Measurements from ENCODE around the gene SORCS2.
A peak's percentile ranks its signal among the peaks of the same experiment; 100 is the strongest.

SORCS2 gene

DNA sequence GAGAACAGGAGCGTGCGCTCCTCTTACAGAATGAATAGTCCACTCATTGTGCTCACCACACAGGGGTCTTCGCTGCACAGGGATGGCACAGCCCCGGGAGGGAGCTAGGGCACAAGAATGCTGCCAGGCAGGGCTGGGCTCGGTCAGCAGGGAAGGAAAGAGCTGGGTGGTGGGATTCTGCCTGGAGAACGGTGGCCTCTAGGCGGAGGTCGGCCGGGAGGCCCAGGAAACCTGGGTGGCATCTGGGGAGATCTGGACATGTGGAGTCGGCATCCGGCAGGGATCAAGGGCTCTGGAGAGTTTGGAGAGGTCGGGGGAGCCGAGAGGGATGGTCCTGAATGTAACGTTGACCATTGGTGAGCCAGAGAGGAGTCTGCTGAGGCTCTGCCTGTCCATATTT, 288.9 kb downstream of the SORCS2 start:
- H4K91ac ChIP-seq (ENCODE audit: low read length), result no peak overlapping the region
- no peak overlapping the region for H3K9ac ChIP-seq (ENCODE audit: low read length)
- H3K14ac ChIP-seq (ENCODE audit: low read length in 2 of 2), result no peak overlapping the region
- H2BK5ac ChIP-seq (ENCODE audit: low read depth, low read length, poor library complexity, severe bottlenecking), result no peak overlapping the region
- no peak overlapping the region for H3K18ac ChIP-seq (ENCODE audit: low read depth in 1 of 2, low read length in 2 of 2)
- no peak overlapping the region for H2BK15ac ChIP-seq (ENCODE audit: low read depth, poor library complexity, severe bottlenecking)
- H4K8ac ChIP-seq (ENCODE audit: low read length), result no peak overlapping the region
- H3K9me3 ChIP-seq (ENCODE audit: control insufficient read depth, low read length), result no peaks in the 10 kb centered on the region
- H3K27ac ChIP-seq (ENCODE audit: low read length, poor library complexity, severe bottlenecking), result no peak overlapping the region
- no peaks in the 10 kb centered on the region for H3K4me1 ChIP-seq (ENCODE audit: control insufficient read depth, insufficient read depth, low read depth, low read length)
- WGBS, result 91% methylated on average over 13 of the region's 14 CpGs
- no peak overlapping the region for H3K4me3 ChIP-seq (ENCODE audit: insufficient read depth in 1 of 2, low read depth in 1 of 2, low read length in 2 of 2)
- H2BK120ac ChIP-seq (ENCODE audit: low read depth, low read length), result no peak overlapping the region
- peaks cover 0 to 21% of the 10 kb centered on the region in 2 experiments for H3K27me3 ChIP-seq (ENCODE audit: control insufficient read depth in 1 of 2, insufficient read depth in 1 of 2, low read length in 2 of 2)
- H2BK12ac ChIP-seq (ENCODE audit: low read length in 2 of 2), result no peak overlapping the region
- H3K36me3 ChIP-seq (ENCODE audit: control insufficient read depth in 1 of 2, insufficient read depth in 2 of 2, low read depth in 1 of 2, low read length in 2 of 2), result peaks cover 0 to 4% of the 10 kb centered on the region in 2 experiments
- DNase-seq, result no peak
- no peaks in the 10 kb centered on the region for H3K79me1 ChIP-seq (replicated peaks; ENCODE audit: low read length, poor library complexity, severe bottlenecking)
- H3K4ac ChIP-seq (ENCODE audit: low read depth in 1 of 2, low read length in 2 of 2), result no peak overlapping the region
- no peak overlapping the region for H3K4me2 ChIP-seq (ENCODE audit: low read length, poor library complexity, severe bottlenecking)
- no peak overlapping the region for H2AK5ac ChIP-seq (ENCODE audit: low read length, severe bottlenecking)
- H2AFZ ChIP-seq (ENCODE audit: low read depth, low read length), result no peak overlapping the region
- H3K23ac ChIP-seq (ENCODE audit: low read length in 2 of 2), result no peak overlapping the region

- H3K4me2 ChIP-seq (ENCODE audit: low read length, poor library complexity, severe bottlenecking), result no peak overlapping the region
- H3K79me1 ChIP-seq (replicated peaks; ENCODE audit: low read length, poor library complexity, severe bottlenecking), result no peaks in the 10 kb centered on the region
- H3K4me3 ChIP-seq (ENCODE audit: insufficient read depth in 1 of 2, low read depth in 1 of 2, low read length in 2 of 2), result peak overlapping the region in 1 of 2 experiments; percentile 21
- H3K18ac ChIP-seq (ENCODE audit: low read depth in 1 of 2, low read length in 2 of 2), result no peak overlapping the region
- no peak overlapping the region for H2AFZ ChIP-seq (ENCODE audit: low read depth, low read length)
- 68% methylated on average over 7 of the region's 7 CpGs for WGBS
- no peak overlapping the region for H2BK12ac ChIP-seq (ENCODE audit: low read length in 2 of 2)
- no peak overlapping the region for H2BK15ac ChIP-seq (ENCODE audit: low read depth, poor library complexity, severe bottlenecking)
- no peak overlapping the region for H2BK120ac ChIP-seq (ENCODE audit: low read depth, low read length)
- H4K8ac ChIP-seq (ENCODE audit: low read length), result no peak overlapping the region
- no peak for DNase-seq
- H2AK5ac ChIP-seq (ENCODE audit: low read length, severe bottlenecking), result no peak overlapping the region
- peaks cover 0 to 4% of the 10 kb centered on the region in 2 experiments for H3K36me3 ChIP-seq (ENCODE audit: control insufficient read depth in 1 of 2, insufficient read depth in 2 of 2, low read depth in 1 of 2, low read length in 2 of 2)
- H3K27ac ChIP-seq (ENCODE audit: low read length, poor library complexity, severe bottlenecking), result no peak overlapping the region
- H3K23ac ChIP-seq (ENCODE audit: low read length in 2 of 2), result no peak overlapping the region
- H4K91ac ChIP-seq (ENCODE audit: low read length), result no peak overlapping the region
- no peak overlapping the region for H2BK5ac ChIP-seq (ENCODE audit: low read depth, low read length, poor library complexity, severe bottlenecking)
- H3K4me1 ChIP-seq (ENCODE audit: control insufficient read depth, insufficient read depth, low read depth, low read length), result no peaks in the 10 kb centered on the region
- no peak overlapping the region for H3K9ac ChIP-seq (ENCODE audit: low read length)
- no peaks in the 10 kb centered on the region for H3K9me3 ChIP-seq (ENCODE audit: control insufficient read depth, low read length)
- H3K27me3 ChIP-seq (ENCODE audit: control insufficient read depth in 1 of 2, insufficient read depth in 1 of 2, low read length in 2 of 2), result peaks cover 13 to 55% of the 10 kb centered on the region in 2 experiments
- no peak overlapping the region for H3K14ac ChIP-seq (ENCODE audit: low read length in 2 of 2)
- H3K4ac ChIP-seq (ENCODE audit: low read depth in 1 of 2, low read length in 2 of 2), result no peak overlapping the region
Measured at GRCh38 chr4:7485096-7485495, 292.8 kb downstream of the SORCS2 start.

DNA sequence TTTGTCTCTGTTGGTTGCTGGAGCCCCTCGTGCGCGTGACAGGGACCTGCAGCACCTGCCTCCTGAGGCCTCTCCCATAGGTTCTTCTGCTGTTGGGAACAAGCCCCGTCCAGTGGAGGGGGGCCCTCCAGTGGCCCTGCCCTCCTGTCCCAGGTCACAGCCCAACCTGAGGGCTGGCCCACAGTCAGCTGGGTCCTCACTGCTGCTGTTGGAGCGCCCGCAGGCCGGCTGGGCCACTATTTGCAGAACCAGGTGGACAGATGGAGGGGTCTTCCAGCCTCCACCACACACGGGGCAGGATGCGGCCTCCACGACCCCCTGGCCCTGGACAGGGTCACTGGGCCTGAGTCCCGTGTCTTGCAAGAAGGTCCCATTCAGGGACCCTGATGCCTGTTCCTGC, 293.8 kb downstream of the SORCS2 start:
- H3K9ac ChIP-seq (ENCODE audit: low read length), result no peak overlapping the region
- H3K27me3 ChIP-seq (ENCODE audit: control insufficient read depth in 1 of 2, insufficient read depth in 1 of 2, low read length in 2 of 2), result peaks cover 13 to 59% of the 10 kb centered on the region in 2 experiments
- H2BK12ac ChIP-seq (ENCODE audit: low read length in 2 of 2), result no peak overlapping the region
- H3K79me1 ChIP-seq (replicated peaks; ENCODE audit: low read length, poor library complexity, severe bottlenecking), result no peaks in the 10 kb centered on the region
- no peak overlapping the region for H2BK120ac ChIP-seq (ENCODE audit: low read depth, low read length)
- peaks cover 0 to 4% of the 10 kb centered on the region in 2 experiments for H3K36me3 ChIP-seq (ENCODE audit: control insufficient read depth in 1 of 2, insufficient read depth in 2 of 2, low read depth in 1 of 2, low read length in 2 of 2)
- H3K27ac ChIP-seq (ENCODE audit: low read length, poor library complexity, severe bottlenecking), result no peak overlapping the region
- H3K4me1 ChIP-seq (ENCODE audit: control insufficient read depth, insufficient read depth, low read depth, low read length), result no peaks in the 10 kb centered on the region
- H2AK5ac ChIP-seq (ENCODE audit: low read length, severe bottlenecking), result no peak overlapping the region
- peak overlapping the region; percentile 28 for H4K91ac ChIP-seq (ENCODE audit: low read length)
- H2BK5ac ChIP-seq (ENCODE audit: low read depth, low read length, poor library complexity, severe bottlenecking), result no peak overlapping the region
- H3K4ac ChIP-seq (ENCODE audit: low read depth in 1 of 2, low read length in 2 of 2), result no peak overlapping the region
- no peak overlapping the region for H2BK15ac ChIP-seq (ENCODE audit: low read depth, poor library complexity, severe bottlenecking)
- no peak overlapping the region for H3K18ac ChIP-seq (ENCODE audit: low read depth in 1 of 2, low read length in 2 of 2)
- H4K8ac ChIP-seq (ENCODE audit: low read length), result no peak overlapping the region
- no peaks in the 10 kb centered on the region for H3K9me3 ChIP-seq (ENCODE audit: control insufficient read depth, low read length)
- no peak overlapping the region for H3K4me3 ChIP-seq (ENCODE audit: insufficient read depth in 1 of 2, low read depth in 1 of 2, low read length in 2 of 2)
- WGBS, result 82% methylated on average over 11 of the region's 11 CpGs
- no peak overlapping the region for H3K23ac ChIP-seq (ENCODE audit: low read length in 2 of 2)
- H2AFZ ChIP-seq (ENCODE audit: low read depth, low read length), result no peak overlapping the region
- DNase-seq, result no peak
- no peak overlapping the region for H3K14ac ChIP-seq (ENCODE audit: low read length in 2 of 2)
- H3K4me2 ChIP-seq (ENCODE audit: low read length, poor library complexity, severe bottlenecking), result no peak overlapping the region

GRCh38 chr4:7487502-7487901, 295.2 kb downstream of the SORCS2 start:
- Histone ChIP-seq H2AK5ac (ENCODE audit: low read length, severe bottlenecking) (no peak overlapping the region), H3K4ac (ENCODE audit: low read depth in 1 of 2, low read length in 2 of 2) (no peak overlapping the region), H3K18ac (ENCODE audit: low read depth in 1 of 2, low read length in 2 of 2) (no peak overlapping the region), H3K36me3 (ENCODE audit: control insufficient read depth in 1 of 2, insufficient read depth in 2 of 2, low read depth in 1 of 2, low read length in 2 of 2) (peaks cover 0 to 7% of the 10 kb centered on the region in 2 experiments), H2AFZ (ENCODE audit: low read depth, low read length) (no peak overlapping the region), H3K27ac (ENCODE audit: low read length, poor library complexity, severe bottlenecking) (no peak overlapping the region), H3K14ac (ENCODE audit: low read length in 2 of 2) (no peak overlapping the region), H2BK5ac (ENCODE audit: low read depth, low read length, poor library complexity, severe bottlenecking) (no peak overlapping the region), H3K27me3 (ENCODE audit: control insufficient read depth in 1 of 2, insufficient read depth in 1 of 2, low read length in 2 of 2) (peaks cover 13 to 68% of the 10 kb centered on the region in 2 experiments), H2BK12ac (ENCODE audit: low read length in 2 of 2) (no peak overlapping the region), H3K23ac (ENCODE audit: low read length in 2 of 2) (no peak overlapping the region), H3K9me3 (ENCODE audit: control insufficient read depth, low read length) (peaks cover 6% of the 10 kb centered on the region), H3K9ac (ENCODE audit: low read length) (no peak overlapping the region), H4K8ac (ENCODE audit: low read length) (no peak overlapping the region), H2BK120ac (ENCODE audit: low read depth, low read length) (no peak overlapping the region), H4K91ac (ENCODE audit: low read length) (no peak overlapping the region), H3K4me2 (ENCODE audit: low read length, poor library complexity, severe bottlenecking) (no peak overlapping the region), H3K79me1 (replicated peaks; ENCODE audit: low read length, poor library complexity, severe bottlenecking) (no peaks in the 10 kb centered on the region), H3K4me3 (ENCODE audit: insufficient read depth in 1 of 2, low read depth in 1 of 2, low read length in 2 of 2) (no peak overlapping the region), H2BK15ac (ENCODE audit: low read depth, poor library complexity, severe bottlenecking) (no peak overlapping the region), H3K4me1 (ENCODE audit: control insufficient read depth, insufficient read depth, low read depth, low read length) (no peaks in the 10 kb centered on the region)
- WGBS, result 83% methylated on average over 10 of the region's 10 CpGs
- DNase-seq, result no peak

Data from mesenchymal stem cell (in vitro differentiated cells and primary cell).